GM23248 (cell line): Measurements from ENCODE around the gene RAB31. TPM values are rescaled to one million over a fixed set of nuclear protein-coding genes. Genes with fewer than 3 reads are reported as not detected.

Experiments used
- DNase-seq: peaks from one replicate; pipeline ENCODE4 v3.0.0-alpha.2; 2015
- H2AFZ ChIP-seq: fragments of 200-600 bp; sonication (generic); 2 replicates; pipeline ENCODE4 v1.6.1; 2016; ENCODE audit warnings: antibody characterized with exemption
- H3F3A ChIP-seq: fragments of 200-600 bp; sonication (generic); 2 replicates; pipeline ENCODE4 v1.6.1; 2016; ENCODE audit warnings: mild to moderate bottlenecking, antibody characterized with exemption, mixed run types; ENCODE audit not compliant: insufficient read depth
- H3K27ac ChIP-seq: fragments of 200-600 bp; sonication (generic); 2 replicates; pipeline ENCODE4 v1.5.1; 2016; ENCODE audit warnings: mild to moderate bottlenecking
- H3K27me3 ChIP-seq: fragments of 200-600 bp; sonication (generic); replicated peaks from 2 replicates; pipeline ENCODE4 v1.6.1; 2016; ENCODE audit warnings: mild to moderate bottlenecking; ENCODE audit not compliant: insufficient read depth
- H3K36me3 ChIP-seq: fragments of 200-600 bp; sonication (generic); 2 replicates; pipeline ENCODE4 v1.6.1; 2016; ENCODE audit warnings: low read depth, mild to moderate bottlenecking
- H3K4me1 ChIP-seq: fragments of 200-600 bp; sonication (generic); 2 replicates; pipeline ENCODE4 v1.6.1; 2016; ENCODE audit warnings: mild to moderate bottlenecking; ENCODE audit not compliant: insufficient read depth
- H3K4me2 ChIP-seq: fragments of 200-600 bp; sonication (generic); one replicate; pipeline ENCODE4 v1.6.1; 2016; ENCODE audit warnings: mild to moderate bottlenecking; ENCODE audit not compliant: unreplicated experiment
- H3K4me3 ChIP-seq: fragments of 200-600 bp; sonication (generic); 2 replicates; pipeline ENCODE4 v1.5.1; 2016; ENCODE audit warnings: mild to moderate bottlenecking
- H3K79me2 ChIP-seq: fragments of 200-600 bp; sonication (generic); 2 replicates; pipeline ENCODE4 v1.6.1; 2016; ENCODE audit warnings: mild to moderate bottlenecking; ENCODE audit not compliant: insufficient read depth
- H3K9ac ChIP-seq: fragments of 200-600 bp; sonication (generic); 2 replicates; pipeline ENCODE4 v1.6.1; 2016; ENCODE audit warnings: mild to moderate bottlenecking
- H3K9me2 ChIP-seq: fragments of 200-600 bp; sonication (generic); 2 replicates; pipeline ENCODE4 v1.6.1; 2016; ENCODE audit warnings: mixed run types, mild to moderate bottlenecking, moderate library complexity; ENCODE audit not compliant: insufficient read depth
- H3K9me3 ChIP-seq: fragments of 200-600 bp; sonication (generic); one replicate; pipeline ENCODE4 v1.6.1; 2017; ENCODE audit warnings: low read depth
- H4K20me1 ChIP-seq: fragments of 200-600 bp; sonication (generic); 2 replicates; pipeline ENCODE4 v1.6.0; 2016; ENCODE audit not compliant: insufficient read depth
- EZH2 ChIP-seq: fragments of 200-600 bp; sonication (generic); IDR thresholded peaks from 2 replicates; pipeline ENCODE4 v1.6.1; 2018; ENCODE audit warnings: antibody characterized with exemption, mild to moderate bottlenecking; ENCODE audit not compliant: insufficient read depth, poor library complexity, severe bottlenecking
- EZH2phosphoT487 ChIP-seq: fragments of 200-600 bp; sonication (generic); IDR thresholded peaks from 2 replicates; pipeline ENCODE4 v1.6.1; 2018; ENCODE audit warnings: antibody characterized with exemption, moderate library complexity, mild to moderate bottlenecking, low read depth; ENCODE audit not compliant: insufficient read depth
- WGBS, 2 experiments: methylation state at CpG; one replicate each; pipeline ENCODE4 v1.1.6; 2015 to 2017; ENCODE audit warnings: low lambda C conversion rate in 2 of 2, low coverage in 1 of 2; ENCODE audit errors: missing lambda C conversion rate in 2 of 2; 5-methylcytosine and 5-hydroxymethylcytosine counted together
- in situ Hi-C: fragments of 300-500 bp; cut with MboI; formaldehyde crosslinking; loops from 2 replicates; pipeline ENCODE4 v1.15.0; 2020
- polyA plus RNA-seq: library from polyadenylated mRNA; unstranded; fragments of >200 nt; fragmentation: Nextera tagmentation; extraction: Ambion mirVana; gene quantifications from 2 replicates; pipeline ENCODE4 v1.2.1, GENCODE V29; 2016
- total RNA-seq: library from RNA; depleted of rRNA; stranded (reverse); fragments of >200 nt; shearing (Covaris generic); gene quantifications from 2 replicates; pipeline ENCODE4 v1.2.3, GENCODE V29; 2014

RAB31 gene
- total and polyA plus RNA-seq, 2 experiments from 2014 or later, result 49.2 to 144 TPM

DNA sequence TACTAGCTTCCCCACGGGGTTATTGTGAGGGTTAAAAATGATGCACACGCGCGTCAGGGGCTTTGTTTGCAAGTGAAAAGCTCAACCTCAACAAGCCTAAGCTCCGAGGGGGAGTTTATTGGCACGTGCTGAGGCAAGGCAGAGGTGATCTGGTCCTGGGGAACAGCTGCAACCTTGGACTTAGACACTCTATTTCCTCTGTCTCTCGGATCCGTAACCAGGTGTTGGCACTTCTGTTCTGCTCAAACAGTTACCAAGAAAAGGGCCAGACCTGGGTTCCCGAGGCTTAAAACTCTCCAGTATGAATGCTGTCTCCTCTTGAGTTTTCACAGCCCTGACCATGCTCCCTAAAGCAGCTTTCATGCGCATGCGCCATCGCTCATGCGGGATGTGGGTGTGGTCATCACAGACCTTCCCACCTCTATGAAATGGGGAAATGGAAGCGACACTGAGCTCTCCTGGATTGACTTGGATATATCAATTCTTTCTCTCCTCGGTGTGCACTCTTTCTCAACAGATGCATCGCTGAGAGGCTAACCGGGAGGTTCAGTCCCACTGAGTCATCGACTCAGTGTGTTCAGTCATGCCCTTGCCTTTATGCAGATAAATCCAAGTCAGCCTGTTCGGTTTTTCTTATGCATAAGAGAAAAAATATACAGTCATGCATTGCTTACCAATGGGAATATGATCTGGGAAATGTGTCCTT lies 19.9 kb upstream of the RAB31 start:
- no peaks in the 10 kb centered on the region for H3K9me2 ChIP-seq
- peaks cover 22% of the 10 kb centered on the region for H3K4me1 ChIP-seq
- H3K4me3 ChIP-seq, result no peak overlapping the region
- no peaks in the 10 kb centered on the region for H3K9me3 ChIP-seq
- in situ Hi-C loops, result loop anchor here (25.0 kb wide), 2 partner anchors 249 to 824 kb away; no protein-coding TSS in a partner anchor
- no peaks in the 10 kb centered on the region for H4K20me1 ChIP-seq
- TF ChIP-seq EZH2phosphoT487 (no peak), EZH2 (no peak)
- DNase-seq, result peak; percentile 30
- H3F3A ChIP-seq, result peaks cover 36% of the 10 kb centered on the region
- no peak overlapping the region for H3K9ac ChIP-seq
- H3K79me2 ChIP-seq, result no peaks in the 10 kb centered on the region
- H3K27me3 ChIP-seq, result no peaks in the 10 kb centered on the region
- no peaks in the 10 kb centered on the region for H3K36me3 ChIP-seq
- no peak overlapping the region for H2AFZ ChIP-seq
- WGBS, 2 experiments, result 84 to 86% methylated on average over 19 of the region's 19 CpGs
- no peak overlapping the region for H3K27ac ChIP-seq
- H3K4me2 ChIP-seq, result no peak overlapping the region

DNA sequence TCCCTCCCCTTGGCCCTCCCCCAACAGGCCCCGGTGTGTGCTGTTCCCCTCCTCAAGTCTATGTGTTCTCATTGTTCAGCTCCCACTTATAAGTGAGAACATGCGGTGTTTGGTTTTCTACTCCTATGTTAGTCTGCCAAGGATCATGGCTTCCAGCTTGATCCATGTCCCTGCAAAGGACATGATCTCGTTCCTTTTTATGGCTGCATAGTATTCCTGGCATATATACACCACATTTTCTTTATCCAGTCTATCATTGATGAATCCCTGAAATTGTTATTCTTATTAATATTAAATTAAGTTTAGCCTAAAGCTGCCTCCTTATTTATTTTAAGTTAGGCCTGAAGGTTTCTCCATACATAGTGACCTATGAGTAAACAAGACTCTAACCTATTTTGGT lies 18.8 kb upstream of the RAB31 start:
- Histone ChIP-seq H3K9me3 (no peaks in the 10 kb centered on the region), H2AFZ (no peak overlapping the region), H3K9me2 (no peaks in the 10 kb centered on the region), H3K36me3 (no peaks in the 10 kb centered on the region), H3K9ac (no peak overlapping the region), H3F3A (peaks cover 28% of the 10 kb centered on the region), H3K27me3 (no peaks in the 10 kb centered on the region), H3K4me3 (no peak overlapping the region), H4K20me1 (no peaks in the 10 kb centered on the region), H3K27ac (no peak overlapping the region), H3K4me2 (no peak overlapping the region), H3K79me2 (no peaks in the 10 kb centered on the region), H3K4me1 (peaks cover 12% of the 10 kb centered on the region)
- in situ Hi-C loops, result loop anchor here (25.0 kb wide), 2 partner anchors 248 to 823 kb away; no protein-coding TSS in a partner anchor
- TF ChIP-seq EZH2 (no peak), EZH2phosphoT487 (no peak)
- DNase-seq, result no peak
- WGBS, 2 experiments, result 73% methylated on average over 3 of the region's 3 CpGs

DNA sequence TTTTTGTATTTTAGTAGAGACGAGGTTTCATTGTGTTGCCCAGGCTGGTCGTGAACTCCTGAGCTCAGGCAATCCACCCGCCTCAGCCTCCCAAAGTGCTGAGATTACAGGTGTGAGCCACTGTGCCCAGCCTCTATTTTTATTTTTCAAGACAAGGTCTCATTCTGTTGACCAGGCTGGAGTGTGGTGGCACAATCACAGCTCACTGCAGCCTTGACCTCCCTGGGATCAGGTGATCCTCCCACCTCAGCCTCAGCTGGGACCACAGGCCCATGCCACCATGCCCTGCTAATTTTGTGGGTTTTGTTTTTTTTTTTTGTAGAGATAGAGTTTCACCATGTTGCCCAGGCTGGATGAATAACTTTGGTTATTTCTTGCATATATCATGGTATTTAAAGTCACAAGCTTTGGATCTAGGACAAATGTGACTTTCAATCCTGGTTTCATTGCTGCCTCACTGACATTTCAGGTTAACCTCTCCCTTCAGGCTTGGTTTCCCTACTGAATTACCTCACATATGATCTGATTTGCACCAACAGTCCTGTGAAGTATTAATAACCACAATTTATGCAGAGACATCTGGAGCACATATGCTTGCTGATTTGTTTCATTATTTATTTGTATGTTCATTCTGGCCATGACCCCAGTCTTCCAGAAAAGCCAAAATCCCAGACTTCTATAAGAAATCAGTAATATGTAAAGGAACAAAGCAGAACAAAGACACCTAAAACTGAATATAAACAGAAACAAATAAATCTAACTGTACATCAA lies 17.5 kb upstream of the RAB31 start:
- no peak for DNase-seq
- Histone ChIP-seq H3K36me3 (no peaks in the 10 kb centered on the region), H3K27me3 (no peaks in the 10 kb centered on the region), H3K4me2 (peak overlapping the region; percentile 24), H3K27ac (no peak overlapping the region), H3K9me3 (no peaks in the 10 kb centered on the region), H3F3A (peaks cover 14% of the 10 kb centered on the region), H4K20me1 (no peaks in the 10 kb centered on the region), H3K79me2 (no peaks in the 10 kb centered on the region), H2AFZ (no peak overlapping the region), H3K4me3 (no peak overlapping the region), H3K9me2 (no peaks in the 10 kb centered on the region), H3K9ac (no peak overlapping the region), H3K4me1 (peaks cover 3% of the 10 kb centered on the region)
- 95 to 96% methylated on average over 3 of the region's 3 CpGs for WGBS, 2 experiments
- TF ChIP-seq EZH2phosphoT487 (no peak), EZH2 (no peak)
- in situ Hi-C loops, result loop anchor here (25.0 kb wide), 2 partner anchors 247 to 822 kb away; no protein-coding TSS in a partner anchor

DNA sequence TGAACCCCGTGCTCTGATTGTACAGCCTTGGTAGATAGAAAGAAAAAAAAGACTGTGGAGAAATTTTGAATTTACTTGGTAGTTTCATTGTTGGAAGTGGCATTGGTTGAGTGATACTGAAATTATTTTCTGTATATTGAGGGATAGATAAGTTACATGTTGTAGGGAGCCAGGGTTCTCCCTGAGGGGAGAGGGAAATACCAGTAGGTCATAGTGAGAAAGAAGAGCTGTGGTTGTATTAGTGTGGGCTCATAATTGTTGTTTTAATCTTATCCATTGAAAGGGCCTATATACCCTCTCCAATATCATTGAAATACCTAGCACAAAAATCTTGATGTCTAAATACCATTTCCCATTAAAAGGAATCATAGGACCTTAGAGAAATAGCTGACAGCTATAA lies 16.9 kb upstream of the RAB31 start:
- Histone ChIP-seq H4K20me1 (no peaks in the 10 kb centered on the region), H2AFZ (no peak overlapping the region), H3K36me3 (no peaks in the 10 kb centered on the region), H3K9me2 (no peaks in the 10 kb centered on the region), H3K4me1 (no peaks in the 10 kb centered on the region), H3K27me3 (no peaks in the 10 kb centered on the region), H3K9ac (no peak overlapping the region), H3K4me2 (peak overlapping the region; percentile 24), H3K79me2 (no peaks in the 10 kb centered on the region), H3F3A (0 out of 2 replicates have a peak, but pooled peaks cover 10% of the 10 kb centered on the region), H3K4me3 (no peak overlapping the region), H3K27ac (no peak overlapping the region), H3K9me3 (no peaks in the 10 kb centered on the region)
- in situ Hi-C loops, result loop anchor here (25.0 kb wide), 2 partner anchors 246 to 821 kb away; no protein-coding TSS in a partner anchor
- TF ChIP-seq EZH2 (no peak), EZH2phosphoT487 (no peak)
- no peak for DNase-seq
- 10 to 13% methylated on average over 1 of the region's 1 CpG for WGBS, 2 experiments
